ENCODE measurements around the gene MMP17.

MMP17 gene

GRCh38 chr12:131835616-131836171 lies 7.5 kb downstream of the MMP17 start:
- no peak overlapping the region for H3K27ac ChIP-seq
- H3K27me3 ChIP-seq: peaks cover 0 to 75% of the 10 kb centered on the region in 2 donors
- no peak for DNase-seq
- no peaks in the 10 kb centered on the region for H3K36me3 ChIP-seq
- H3K4me1 ChIP-seq: peaks cover 0 to 17% (median 12%) of the 10 kb centered on the region in 4 donors
- intact Hi-C loops (cut with DNase I; ENCODE audit: low total_unique reads): no loop called here
- no peak for TF ChIP-seq CTCF (IDR thresholded peaks at IDR 0.05)
- H3K9me3 ChIP-seq: no peaks in the 10 kb centered on the region
- no peak overlapping the region for H3K4me3 ChIP-seq

- H3K4me1 ChIP-seq: peaks cover 0 to 12% (median 7%) of the 10 kb centered on the region in 4 donors
- no peak for TF ChIP-seq CTCF (IDR thresholded peaks at IDR 0.05)
- intact Hi-C loops (cut with DNase I; ENCODE audit: low total_unique reads): no loop called here
- no peak for DNase-seq
- H3K36me3 ChIP-seq: no peaks in the 10 kb centered on the region
- peaks cover 0 to 71% of the 10 kb centered on the region in 2 donors for H3K27me3 ChIP-seq
- no peaks in the 10 kb centered on the region for H3K9me3 ChIP-seq
- H3K4me3 ChIP-seq: no peak overlapping the region
- no peak overlapping the region for H3K27ac ChIP-seq
Observed at GRCh38 chr12:131836193-131836592, 8.0 kb downstream of the MMP17 start.

- Histone ChIP-seq H3K4me1 (peaks cover 0 to 9% (median 5%) of the 10 kb centered on the region in 4 donors), H3K27me3 (peaks cover 0 to 68% of the 10 kb centered on the region in 2 donors), H3K36me3 (peaks cover 0 to 3% (median 0%) of the 10 kb centered on the region in 3 donors), H3K9me3 (no peaks in the 10 kb centered on the region), H3K27ac (no peak overlapping the region), H3K4me3 (no peak overlapping the region)
- no peak for DNase-seq
- intact Hi-C loops (cut with DNase I; ENCODE audit: low total_unique reads): no loop called here
- no peak for TF ChIP-seq CTCF (IDR thresholded peaks at IDR 0.05)
Observed at GRCh38 chr12:131836714-131837397, 8.7 kb downstream of the MMP17 start.

GRCh38 chr12:131840643-131841416 lies 12.6 kb downstream of the MMP17 start:
- peaks cover 0 to 4% (median 3%) of the 10 kb centered on the region in 3 donors for H3K36me3 ChIP-seq

GRCh38 chr12:131841547-131841946 lies 13.4 kb downstream of the MMP17 start:
- H3K36me3 ChIP-seq: peaks cover 0 to 4% (median 3%) of the 10 kb centered on the region in 3 donors
- no peak for DNase-seq
- no peak for TF ChIP-seq CTCF (IDR thresholded peaks at IDR 0.05)
- no peaks in the 10 kb centered on the region for H3K9me3 ChIP-seq
- H3K4me3 ChIP-seq: no peak overlapping the region
- no peak overlapping the region for H3K27ac ChIP-seq
- H3K4me1 ChIP-seq: no peaks in the 10 kb centered on the region
- H3K27me3 ChIP-seq: peaks cover 0 to 26% of the 10 kb centered on the region in 2 donors
- intact Hi-C loops (cut with DNase I; ENCODE audit: low total_unique reads): no loop called here

More at GRCh38 chr12:131840643-131841416, 12.6 kb downstream of the MMP17 start:
- H3K27ac ChIP-seq: no peak overlapping the region
- TF ChIP-seq CTCF (IDR thresholded peaks at IDR 0.05): no peak
- DNase-seq: no peak
- no peaks in the 10 kb centered on the region for H3K9me3 ChIP-seq
- H3K4me3 ChIP-seq: no peak overlapping the region
- no peaks in the 10 kb centered on the region for H3K4me1 ChIP-seq
- H3K27me3 ChIP-seq: peaks cover 0 to 31% of the 10 kb centered on the region in 2 donors
- intact Hi-C loops (cut with DNase I; ENCODE audit: low total_unique reads): no loop called here
